Heart left ventricle (tissue), 16 donors: ENCODE measurements around the gene FMN2. TPM values are rescaled to one million over a fixed set of nuclear protein-coding genes. Genes with fewer than 3 reads are reported as not detected.

Experiments
- ATAC-seq, 4 donors: fragments of 200-7000 bp; cut with Tn5 transposase; one replicate each; pipeline ENCODE4 v1.9.1; 2020 to 2022; ENCODE audit warnings: moderate library complexity in 4 of 4, mild to moderate bottlenecking in 3 of 4, moderate number of reproducible peaks in 1 of 4
- DNase-seq, 5 donors: peaks; one replicate each; pipeline ENCODE4 v3.0.0-alpha.2; 2020
- H3K27ac ChIP-seq, 12 donors: fragments of 200-600 bp; sonication (generic) in 4 of 12; one replicate each; pipeline versions ENCODE4 v1.5.0 to v1.8.0; 2016 to 2022; ENCODE audit warnings: mild to moderate bottlenecking in 2 of 12
- H3K27me3 ChIP-seq, 9 donors: fragments of 200-600 bp; sonication (generic) in 2 of 9; one replicate each; pipeline versions ENCODE4 v1.5.1 to v1.8.0; 2016 to 2022; ENCODE audit warnings: mild to moderate bottlenecking in 3 of 9
- H3K36me3 ChIP-seq, 9 donors: fragments of 200-600 bp; sonication (generic) in 2 of 9; one replicate each; pipeline versions ENCODE4 v1.5.0 to v1.8.0; 2018 to 2022; ENCODE audit warnings: mild to moderate bottlenecking in 2 of 9
- H3K4me1 ChIP-seq, 12 donors: fragments of 200-600 bp; sonication (generic) in 4 of 12; one replicate each; pipeline versions ENCODE4 v1.5.0 to v1.8.0; 2016 to 2022; ENCODE audit warnings: mild to moderate bottlenecking in 3 of 12
- H3K4me3 ChIP-seq, 12 donors: fragments of 200-600 bp; sonication (generic) in 4 of 12; one replicate each; pipeline versions ENCODE4 v1.5.0 to v1.8.0; 2017 to 2022; ENCODE audit warnings: mild to moderate bottlenecking in 9 of 12, moderate library complexity in 4 of 12
- H3K9me3 ChIP-seq, 12 donors: fragments of 200-600 bp; sonication (generic) in 4 of 12; one replicate each; pipeline versions ENCODE4 v1.5.0 to v1.8.0; 2016 to 2022; ENCODE audit warnings: mild to moderate bottlenecking in 1 of 12
- CTCF ChIP-seq, 12 donors: fragments of 200-600 bp; sonication (generic) in 4 of 12; IDR thresholded peaks; one replicate each; pipeline versions ENCODE4 v1.5.0 to v1.8.0; 2018 to 2022; ENCODE audit warnings: antibody characterized with exemption in 12 of 12, mild to moderate bottlenecking in 5 of 12
- POLR2A ChIP-seq, 2 donors: fragments of 450-650 bp; IDR thresholded peaks; one replicate each; pipeline ENCODE4 v1.6.1; 2017; ENCODE audit warnings: antibody characterized with exemption in 2 of 2, mild to moderate bottlenecking in 2 of 2, moderate library complexity in 2 of 2
- WGBS, 4 donors: extraction: QIAGEN DNeasy Blood & Tissue Kit in 2 of 4; methylation state at CpG; one replicate each; pipeline versions ENCODE4 v1.1.5 to v1.1.7; 2013 to 2018; 5-methylcytosine and 5-hydroxymethylcytosine counted together
- intact Hi-C, 10 donors: fragments of 100-400 bp; cut with DNase I; formaldehyde crosslinking; loops; one replicate each; pipeline versions ENCODE4 v1.11.1 to v1.14.2; 2022
- polyA plus RNA-seq, 2 donors: library from polyadenylated mRNA; stranded (reverse); fragments of 200-250 nt; gene quantifications; one replicate each; pipeline ENCODE4 v1.2.3, GENCODE V29; 2013
- total RNA-seq, 9 donors: library from RNA; depleted of rRNA in 2 of 9; stranded (reverse); fragments of >200 nt in 2 of 9; fragmentation: NEBNext Ultra II Directional in 3 of 9; extraction: Animal tissue kit (Norgen Biotek cat#: 25700) in 3 of 9; gene quantifications; one replicate each; pipeline versions ENCODE4 v1.1.0 to v1.2.4, GENCODE V29; 2016 to 2023
- donor health status: ischemic (EF 13 %, LVEDD 7.1; RV severe dilation, severe dysfunction).
- donor health status: healthy with polysubstance abuse.
- donor health status: DM: no; HTN: yes; CAD: no.
- donor health status: DM: no; HTN: no; CAD: no.
- donor health status: ischemic (EF 25% LVEDD 6.9; RV normal size, moderate dysfunction).
- donor health status: ischemic (EF 25% LVEDD 5.7; RV mildly dilated, moderate dysfunction).
- donor health status: healthy.
- donor health status: DM: yes; HTN: yes; CAD: no.
- donor health status: ischemic (EF 35%, LVEDD 5.7; RV mildly dilated, moderate dysfunction).
- donor health status: nonischemic (EF 11% LVEDD 7.7; RV severe dilation, severe dysfunction).
- donor health status: DM: yes; HTN: yes; CAD: no.
- donor health status: PGD.
- donor health status: ischemic (EF 29% LVEDD 5.4; RV normal size, mild dysfunction).
- donor health status: nonischemic (EF 23%, LVEDD 6.1; RV moderate dilation, normal function).

FMN2 gene
- total and polyA plus RNA-seq, 11 donors: 0.11 to 1.9 (median 0.31) TPM; not detected in 8

- peaks cover 0 to 61% (median 2%) of the 10 kb centered on the region in 9 donors for H3K27me3 ChIP-seq
- ATAC-seq: no peak
- no peak for DNase-seq
- no peak overlapping the region for H3K4me3 ChIP-seq
- 44 to 67% (median 49%) methylated on average over 1 of the region's 1 CpG for WGBS, 4 donors
- H3K4me1 ChIP-seq: no peaks in the 10 kb centered on the region
- no peak overlapping the region for H3K27ac ChIP-seq
- H3K36me3 ChIP-seq: no peaks in the 10 kb centered on the region
- H3K9me3 ChIP-seq: no peaks in the 10 kb centered on the region
- no peak for TF ChIP-seq POLR2A (IDR thresholded peaks at IDR 0.05)
- TF ChIP-seq CTCF (IDR thresholded peaks at IDR 0.05): no peak
- intact Hi-C loops: no loop called here
These were observed 7.3 kb upstream of the FMN2 start for GRCh38 chr1:240084337-240084736.

DNA sequence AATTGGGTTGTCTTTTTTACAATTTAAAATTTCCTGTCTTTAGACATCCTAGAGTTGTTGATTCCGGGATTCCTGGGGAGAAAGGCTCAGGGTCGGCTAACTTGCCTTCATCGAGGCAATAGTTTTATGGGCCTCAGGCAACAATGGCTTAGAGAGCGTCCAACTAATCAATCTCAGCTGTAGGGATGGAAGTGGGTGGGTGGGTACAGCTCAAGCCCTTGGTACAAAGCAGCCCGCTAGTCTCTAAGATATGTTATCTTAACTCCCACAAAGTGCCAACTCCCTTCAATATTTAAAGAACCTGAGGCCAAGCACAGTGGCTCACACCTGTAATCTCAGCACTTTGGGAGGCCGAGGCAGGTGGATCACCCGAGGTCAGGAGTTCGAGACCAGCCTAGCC is 6.9 kb upstream of the FMN2 start:
- H3K36me3 ChIP-seq: no peaks in the 10 kb centered on the region
- H3K4me3 ChIP-seq: no peak overlapping the region
- intact Hi-C loops: no loop called here
- no peaks in the 10 kb centered on the region for H3K4me1 ChIP-seq
- TF ChIP-seq POLR2A (IDR thresholded peaks at IDR 0.05) (no peak), CTCF (IDR thresholded peaks at IDR 0.05) (no peak)
- ATAC-seq (no peak), DNase-seq (no peak)
- H3K9me3 ChIP-seq: no peaks in the 10 kb centered on the region
- 67 to 74% (median 72%) methylated on average over 8 of the region's 8 CpGs for WGBS, 4 donors
- peaks cover 0 to 61% (median 6%) of the 10 kb centered on the region in 9 donors for H3K27me3 ChIP-seq
- H3K27ac ChIP-seq: no peak overlapping the region

DNA sequence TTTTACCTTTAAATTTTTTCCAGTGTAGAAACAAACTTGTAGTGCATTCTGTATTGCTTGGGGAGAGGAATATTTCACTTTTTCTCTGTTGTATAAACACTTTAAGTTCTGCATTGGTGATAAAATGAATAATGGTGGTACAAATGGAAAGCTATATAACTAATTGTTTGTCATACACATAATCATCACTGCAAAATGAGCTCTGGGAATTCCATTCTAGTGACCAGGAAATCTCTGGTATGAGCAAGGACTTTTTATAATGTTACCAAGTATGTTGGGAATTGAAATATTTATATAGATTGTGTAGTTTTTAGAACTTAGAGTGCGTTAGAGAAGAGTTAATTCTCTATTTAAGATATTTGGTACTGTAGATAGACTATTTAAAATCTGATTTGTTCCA is 5.0 kb upstream of the FMN2 start:
- intact Hi-C loops: no loop called here
- H3K36me3 ChIP-seq: no peaks in the 10 kb centered on the region
- no peaks in the 10 kb centered on the region for H3K9me3 ChIP-seq
- H3K27ac ChIP-seq: no peak overlapping the region
- H3K27me3 ChIP-seq: peaks cover 4 to 77% (median 22%) of the 10 kb centered on the region in 9 donors
- no peak overlapping the region for H3K4me3 ChIP-seq
- no peak for TF ChIP-seq CTCF (IDR thresholded peaks at IDR 0.05)
- no peak for TF ChIP-seq POLR2A (IDR thresholded peaks at IDR 0.05)
- no peak for DNase-seq
- no peak for ATAC-seq
- WGBS, 4 donors: 74 to 79% (median 78%) methylated on average over 1 of the region's 1 CpG
- peaks cover 0 to 5% (median 0%) of the 10 kb centered on the region in 12 donors for H3K4me1 ChIP-seq

GRCh38 chr1:240090014-240090413 is 1.7 kb upstream of the FMN2 start:
- H3K4me1 ChIP-seq: peaks cover 0 to 23% (median 10%) of the 10 kb centered on the region in 12 donors
- no peak for ATAC-seq
- no peak for DNase-seq
- H3K4me3 ChIP-seq: no peak overlapping the region
- no peak overlapping the region for H3K27ac ChIP-seq
- H3K9me3 ChIP-seq: no peaks in the 10 kb centered on the region
- H3K27me3 ChIP-seq: peaks cover 20 to 98% (median 50%) of the 10 kb centered on the region in 9 donors
- TF ChIP-seq POLR2A (IDR thresholded peaks at IDR 0.05) (no peak), CTCF (IDR thresholded peaks at IDR 0.05) (no peak)
- 28 to 52% (median 37%) methylated on average over 2 of the region's 2 CpGs for WGBS, 4 donors
- H3K36me3 ChIP-seq: no peaks in the 10 kb centered on the region
- intact Hi-C loops: no loop called here
